Suprapubic skin (tissue), 4 donors: ENCODE measurements around the gene KRR1.

Experiments used
- EP300 ChIP-seq: sonication (generic); formaldehyde crosslinking; IDR thresholded peaks from one replicate; pipeline ENCODE4 v1.6.1; 2017; ENCODE audit warnings: antibody characterized with exemption
- POLR2A ChIP-seq, 2 donors: fragments of 450-650 bp; IDR thresholded peaks; one replicate each; pipeline ENCODE4 v1.6.1; 2017; ENCODE audit warnings: antibody characterized with exemption in 2 of 2, mild to moderate bottlenecking in 2 of 2, moderate library complexity in 2 of 2
- POLR2AphosphoS5 ChIP-seq, 3 donors: sonication (generic); formaldehyde crosslinking; IDR thresholded peaks; one replicate each; pipeline ENCODE4 v1.6.1; 2017; ENCODE audit warnings: antibody characterized with exemption in 3 of 3
- TF ChIP-seq, protein P1 (sequence below), 2 donors: fragments of 200-600 bp in 1 of 2; fragments of 450-650 bp in 1 of 2; sonication (generic) in 1 of 2; IDR thresholded peaks; one replicate each; pipeline ENCODE4 v1.5.1; 2016 to 2019; ENCODE audit warnings: antibody characterized with exemption in 2 of 2, mild to moderate bottlenecking in 1 of 2, moderate library complexity in 1 of 2

DNA sequence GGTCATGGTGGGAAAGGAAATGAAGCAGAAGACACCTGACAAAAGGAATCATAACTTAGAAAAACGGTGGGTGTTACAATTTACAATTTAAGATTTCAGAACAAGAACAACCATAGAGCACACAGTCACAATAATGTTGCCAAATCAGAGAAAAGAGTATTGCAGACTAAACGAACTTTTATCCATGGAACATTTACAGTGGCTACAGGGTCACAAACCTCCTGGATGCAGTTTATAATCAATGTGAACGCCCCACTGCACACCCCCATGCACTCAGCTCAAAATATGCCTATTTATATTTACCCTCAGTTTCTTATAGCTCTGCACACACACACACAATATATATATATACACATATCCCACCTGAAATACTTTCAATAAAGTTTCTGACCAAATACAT, 8.0 kb downstream of the KRR1 start:
- TF ChIP-seq, protein P1, sequence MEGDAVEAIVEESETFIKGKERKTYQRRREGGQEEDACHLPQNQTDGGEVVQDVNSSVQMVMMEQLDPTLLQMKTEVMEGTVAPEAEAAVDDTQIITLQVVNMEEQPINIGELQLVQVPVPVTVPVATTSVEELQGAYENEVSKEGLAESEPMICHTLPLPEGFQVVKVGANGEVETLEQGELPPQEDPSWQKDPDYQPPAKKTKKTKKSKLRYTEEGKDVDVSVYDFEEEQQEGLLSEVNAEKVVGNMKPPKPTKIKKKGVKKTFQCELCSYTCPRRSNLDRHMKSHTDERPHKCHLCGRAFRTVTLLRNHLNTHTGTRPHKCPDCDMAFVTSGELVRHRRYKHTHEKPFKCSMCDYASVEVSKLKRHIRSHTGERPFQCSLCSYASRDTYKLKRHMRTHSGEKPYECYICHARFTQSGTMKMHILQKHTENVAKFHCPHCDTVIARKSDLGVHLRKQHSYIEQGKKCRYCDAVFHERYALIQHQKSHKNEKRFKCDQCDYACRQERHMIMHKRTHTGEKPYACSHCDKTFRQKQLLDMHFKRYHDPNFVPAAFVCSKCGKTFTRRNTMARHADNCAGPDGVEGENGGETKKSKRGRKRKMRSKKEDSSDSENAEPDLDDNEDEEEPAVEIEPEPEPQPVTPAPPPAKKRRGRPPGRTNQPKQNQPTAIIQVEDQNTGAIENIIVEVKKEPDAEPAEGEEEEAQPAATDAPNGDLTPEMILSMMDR (IDR thresholded peaks at IDR 0.05): no peak
- TF ChIP-seq POLR2A (IDR thresholded peaks at IDR 0.05) (no peak), EP300 (no peak), POLR2AphosphoS5 (IDR thresholded peaks at IDR 0.05) (no peak)
